Transverse colon (tissue), 3 donors: ENCODE data around the gene ALPG.

Experiments
- EP300 ChIP-seq: sonication (generic); formaldehyde crosslinking; IDR thresholded peaks from one replicate; pipeline ENCODE4 v1.6.1; 2017; ENCODE audit warnings: antibody characterized with exemption, low read depth
- TF ChIP-seq, protein P1 (sequence below), 5 experiments: fragments of 200-600 bp in 3 of 5; fragments of 450-650 bp in 2 of 5; sonication (generic) in 3 of 5; IDR thresholded peaks; 1 replicate in 2 of 5; 2 replicates in 3 of 5; pipeline ENCODE4 v1.5.1; 2016 to 2017; ENCODE audit warnings: antibody characterized with exemption in 5 of 5, inconsistent platforms in 3 of 5, mild to moderate bottlenecking in 2 of 5, moderate library complexity in 1 of 5

DNA sequence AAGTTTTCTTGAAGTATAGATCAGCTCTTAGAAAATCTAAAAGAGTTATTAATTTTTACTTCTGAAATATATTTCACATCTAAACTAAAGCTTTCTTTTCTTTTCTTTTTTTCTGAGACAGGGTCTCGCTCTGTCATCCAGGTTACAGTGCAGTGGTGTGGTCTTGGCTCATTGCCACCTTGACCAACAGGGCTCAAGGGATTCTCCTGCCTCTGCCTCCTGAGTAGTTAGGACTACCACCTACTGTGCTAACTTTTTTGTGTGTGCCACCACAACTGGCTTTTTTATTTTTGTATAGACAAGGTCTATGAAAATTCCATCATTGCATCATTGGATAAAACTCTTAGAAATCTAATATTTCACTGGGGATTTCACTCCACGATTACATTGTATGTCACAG is 10.0 kb upstream of the ALPG start:
- no peak for TF ChIP-seq EP300
- TF ChIP-seq, protein P1, sequence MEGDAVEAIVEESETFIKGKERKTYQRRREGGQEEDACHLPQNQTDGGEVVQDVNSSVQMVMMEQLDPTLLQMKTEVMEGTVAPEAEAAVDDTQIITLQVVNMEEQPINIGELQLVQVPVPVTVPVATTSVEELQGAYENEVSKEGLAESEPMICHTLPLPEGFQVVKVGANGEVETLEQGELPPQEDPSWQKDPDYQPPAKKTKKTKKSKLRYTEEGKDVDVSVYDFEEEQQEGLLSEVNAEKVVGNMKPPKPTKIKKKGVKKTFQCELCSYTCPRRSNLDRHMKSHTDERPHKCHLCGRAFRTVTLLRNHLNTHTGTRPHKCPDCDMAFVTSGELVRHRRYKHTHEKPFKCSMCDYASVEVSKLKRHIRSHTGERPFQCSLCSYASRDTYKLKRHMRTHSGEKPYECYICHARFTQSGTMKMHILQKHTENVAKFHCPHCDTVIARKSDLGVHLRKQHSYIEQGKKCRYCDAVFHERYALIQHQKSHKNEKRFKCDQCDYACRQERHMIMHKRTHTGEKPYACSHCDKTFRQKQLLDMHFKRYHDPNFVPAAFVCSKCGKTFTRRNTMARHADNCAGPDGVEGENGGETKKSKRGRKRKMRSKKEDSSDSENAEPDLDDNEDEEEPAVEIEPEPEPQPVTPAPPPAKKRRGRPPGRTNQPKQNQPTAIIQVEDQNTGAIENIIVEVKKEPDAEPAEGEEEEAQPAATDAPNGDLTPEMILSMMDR (IDR thresholded peaks at IDR 0.05) = no peak
